Astrocyte of the hippocampus (primary cell): ENCODE results near the gene LILRB3.
A peak's percentile ranks its signal among the peaks of the same experiment; 100 is the strongest.
"Not testable (repeated sequence)": the region's sequence is repeated elsewhere in the genome, so short reads cannot be mapped to it uniquely, and the experiment has no call there.

Experiments used
- DNase-seq: peaks from one replicate; pipeline ENCODE4 v3.0.0; 2011; ENCODE audit warnings: low read depth, low spot score

Gene LILRB3

DNA sequence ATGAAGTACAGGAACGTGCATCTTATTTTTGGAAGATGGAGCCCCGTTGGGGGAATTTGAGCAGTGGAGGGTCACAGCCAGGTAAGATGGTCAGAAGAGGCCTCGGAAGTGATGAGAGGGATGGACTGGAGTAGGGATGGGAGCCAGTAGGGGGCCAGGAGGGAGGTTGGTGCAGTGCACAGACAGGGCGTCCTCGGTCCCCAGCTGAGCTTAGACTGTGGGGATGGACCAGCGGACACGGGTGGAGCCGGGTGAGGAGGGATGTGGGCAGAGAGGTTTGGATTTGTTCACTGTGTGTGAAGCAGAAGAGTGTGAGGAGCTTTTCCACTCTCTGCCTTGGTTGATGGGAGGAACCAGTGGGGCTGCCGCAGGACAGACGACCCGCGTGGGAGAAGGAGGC, 11.6 kb downstream of the LILRB3 start:
- DNase-seq = no peak

GRCh38 chr19:54209811-54210494, 12.9 kb downstream of the LILRB3 start:
- DNase-seq = peak; percentile 99

- DNase-seq = peak; percentile 8
These were observed 13.6 kb downstream of the LILRB3 start for GRCh38 chr19:54209058-54209810.

DNA sequence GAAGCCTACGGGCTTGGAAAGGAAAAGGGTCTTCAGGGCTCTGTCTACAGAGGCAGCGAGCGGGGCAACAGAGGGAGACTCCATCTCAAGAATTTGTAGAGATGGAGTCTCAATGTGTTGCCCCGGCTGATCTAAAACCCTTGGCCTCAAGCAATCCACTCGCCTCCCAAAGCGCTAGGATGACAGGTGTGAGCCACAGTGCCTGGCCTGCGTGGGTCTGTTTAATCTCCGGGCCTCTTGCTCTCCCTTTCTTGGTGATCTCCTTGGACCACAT, 14.1 kb downstream of the LILRB3 start:
- peak; percentile 10 for DNase-seq

- DNase-seq = peak; percentile 69
These were observed 14.6 kb downstream of the LILRB3 start for GRCh38 chr19:54207983-54208783.

DNA sequence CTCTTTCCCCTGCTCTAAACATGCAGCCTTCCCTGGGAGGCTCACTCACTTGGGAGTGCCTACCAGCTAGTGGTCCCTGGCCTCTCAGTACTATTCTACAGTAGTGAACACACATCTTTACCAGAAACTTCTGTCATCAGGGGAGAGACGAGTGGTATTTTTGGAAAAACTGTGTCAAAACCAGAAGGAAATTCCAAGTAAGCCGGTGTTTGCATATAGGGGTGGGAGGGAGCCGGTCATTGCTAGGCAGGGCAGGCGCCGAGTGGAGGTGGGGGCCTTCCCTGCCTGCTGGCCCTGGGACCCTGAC, 15.2 kb downstream of the LILRB3 start:
- no peak for DNase-seq

- not testable (repeated sequence) for DNase-seq
These were observed 15.6 kb downstream of the LILRB3 start for GRCh38 chr19:54207193-54207592.

GRCh38 chr19:54206831-54207177, 16.0 kb downstream of the LILRB3 start:
- DNase-seq = no peak

- DNase-seq = no peak
These were observed 16.6 kb downstream of the LILRB3 start for GRCh38 chr19:54206030-54206830.

- DNase-seq = no peak
These were observed 17.9 kb downstream of the LILRB3 start for GRCh38 chr19:54204767-54205468.

- DNase-seq = no peak
These were observed 19.6 kb downstream of the LILRB3 start for GRCh38 chr19:54203151-54203611.

DNA sequence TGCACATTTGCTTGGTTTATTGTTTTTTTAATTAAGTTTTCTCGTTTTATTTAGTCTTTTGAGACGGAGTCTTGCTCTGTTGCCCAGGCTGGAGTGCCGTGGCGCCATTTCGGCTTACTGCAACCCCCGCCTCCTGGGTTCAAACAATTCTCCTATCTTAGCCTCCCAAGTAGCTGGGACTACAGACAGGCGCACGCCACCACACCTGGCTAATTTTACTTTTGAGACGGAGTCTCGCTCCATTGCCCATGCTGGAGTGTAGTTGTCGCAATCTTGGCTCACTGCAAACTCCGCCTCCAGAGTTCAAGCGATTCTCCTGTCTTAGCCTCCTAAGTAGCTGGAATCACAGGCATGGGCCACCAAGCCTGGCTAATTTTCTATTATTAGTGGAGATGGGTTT, 20.8 kb downstream of the LILRB3 start:
- no peak for DNase-seq

DNA sequence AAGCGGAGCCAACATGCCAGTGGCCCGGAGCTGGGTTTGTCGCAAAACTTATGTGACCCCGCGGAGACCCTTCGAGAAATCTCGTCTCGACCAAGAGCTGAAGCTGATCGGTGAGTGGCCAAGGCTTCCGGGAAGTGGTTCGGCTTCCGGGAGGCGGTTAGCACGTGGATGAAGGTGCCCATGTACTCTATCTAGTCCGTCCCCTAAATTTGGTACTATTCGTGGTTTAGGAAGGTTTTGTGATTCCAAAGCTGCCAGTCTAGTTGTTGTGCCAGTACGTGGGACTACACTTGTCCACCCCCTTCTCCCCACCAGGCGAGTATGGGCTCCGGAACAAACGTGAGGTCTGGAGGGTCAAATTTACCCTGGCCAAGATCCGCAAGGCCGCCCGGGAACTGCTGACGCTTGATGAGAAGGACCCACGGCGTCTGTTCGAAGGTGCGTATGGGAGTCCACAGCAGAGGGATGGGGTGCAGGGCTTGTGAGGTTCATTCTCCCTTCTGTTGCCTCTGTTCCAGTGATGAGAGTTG, 21.6 kb downstream of the LILRB3 start:
- no peak for DNase-seq

GRCh38 chr19:54199401-54199800, 23.4 kb downstream of the LILRB3 start:
- no peak for DNase-seq

DNA sequence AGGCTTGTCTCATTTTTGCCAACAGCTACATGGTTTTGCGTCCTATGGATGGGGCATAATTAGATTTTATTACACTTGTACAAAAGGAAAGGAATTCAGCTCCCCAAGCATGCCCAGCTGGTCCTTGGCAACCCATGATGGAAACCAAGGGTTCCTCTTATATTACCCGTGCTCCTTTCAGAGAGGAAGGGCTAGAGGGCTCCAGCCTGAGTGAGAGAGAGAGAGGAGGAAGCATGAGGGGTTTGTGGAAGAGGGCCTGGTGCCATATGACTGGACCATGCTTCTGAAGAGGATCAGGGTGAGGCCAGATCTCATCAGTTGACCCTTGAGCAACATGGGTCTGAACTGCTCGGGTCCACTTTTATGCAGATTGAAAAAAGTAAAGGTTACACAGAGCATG, 25.7 kb downstream of the LILRB3 start:
- DNase-seq = no peak

GRCh38 chr19:54196536-54196935, 26.3 kb downstream of the LILRB3 start:
- no peak for DNase-seq

- DNase-seq = not testable (repeated sequence)
These were observed 28.3 kb downstream of the LILRB3 start for GRCh38 chr19:54194463-54194862.

DNA sequence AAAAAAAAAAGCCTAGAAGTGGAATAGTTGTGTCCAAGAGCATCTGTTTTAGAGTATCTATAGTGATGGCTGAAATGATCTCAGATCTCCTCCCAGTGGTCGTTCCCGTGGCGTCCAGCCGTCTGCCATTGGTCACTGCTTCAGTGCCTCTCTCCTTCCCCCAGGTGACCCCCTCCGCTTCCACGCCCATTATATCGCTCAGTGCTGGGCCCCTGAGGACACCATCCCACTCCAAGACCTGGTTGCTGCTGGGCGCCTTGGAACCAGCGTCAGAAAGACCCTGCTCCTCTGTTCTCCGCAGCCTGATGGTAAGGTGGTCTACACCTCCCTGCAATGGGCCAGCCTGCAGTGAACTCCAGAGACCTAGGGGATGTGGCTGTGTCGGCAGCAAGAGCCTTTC, 29.8 kb downstream of the LILRB3 start:
- DNase-seq = no peak

GRCh38 chr19:54191811-54192453, 30.9 kb downstream of the LILRB3 start:
- DNase-seq = no peak

- peak; percentile 95 for DNase-seq
These were observed 31.6 kb downstream of the LILRB3 start, which contains the start of gene TSEN34 for GRCh38 chr19:54191011-54191810. TSS of gene TSEN34 (plus strand) at chr19:54191308. CDS start at chr19:54191365, 57 bp downstream.
